A673 (cell line): ENCODE results near the gene TDRKH.

Source experiments
- CTCF ChIP-seq: fragments of 300-800, 200-600 bp; sonication (generic); conservative IDR thresholded peaks from 2 replicates; pipeline ENCODE4 v1.5.1; 2017; ENCODE audit warnings: low read depth, mild to moderate bottlenecking, antibody characterized with exemption, low read length, moderate library complexity, mixed read lengths
- EZH2 ChIP-seq: fragments of 200-600 bp; sonication (generic); IDR thresholded peaks from 2 replicates; pipeline ENCODE4 v1.6.1; 2017; ENCODE audit warnings: borderline replicate concordance, low read depth, mild to moderate bottlenecking, mixed read lengths, antibody characterized with exemption, low read length; ENCODE audit not compliant: poor library complexity, severe bottlenecking

GRCh38 chr1:151833172-151833900 is 43.0 kb upstream of the TDRKH start:
- TF ChIP-seq CTCF, result no peak
- no peak for TF ChIP-seq EZH2
